GM10847 (cell line): ENCODE results near the gene ANKRA2.

Source experiments
- POLR2A ChIP-seq: IDR thresholded peaks from 2 replicates; pipeline ENCODE4 v1.6.1; 2011; ENCODE audit not compliant: insufficient read length; ENCODE audit errors: extremely low read depth

ANKRA2 gene

DNA sequence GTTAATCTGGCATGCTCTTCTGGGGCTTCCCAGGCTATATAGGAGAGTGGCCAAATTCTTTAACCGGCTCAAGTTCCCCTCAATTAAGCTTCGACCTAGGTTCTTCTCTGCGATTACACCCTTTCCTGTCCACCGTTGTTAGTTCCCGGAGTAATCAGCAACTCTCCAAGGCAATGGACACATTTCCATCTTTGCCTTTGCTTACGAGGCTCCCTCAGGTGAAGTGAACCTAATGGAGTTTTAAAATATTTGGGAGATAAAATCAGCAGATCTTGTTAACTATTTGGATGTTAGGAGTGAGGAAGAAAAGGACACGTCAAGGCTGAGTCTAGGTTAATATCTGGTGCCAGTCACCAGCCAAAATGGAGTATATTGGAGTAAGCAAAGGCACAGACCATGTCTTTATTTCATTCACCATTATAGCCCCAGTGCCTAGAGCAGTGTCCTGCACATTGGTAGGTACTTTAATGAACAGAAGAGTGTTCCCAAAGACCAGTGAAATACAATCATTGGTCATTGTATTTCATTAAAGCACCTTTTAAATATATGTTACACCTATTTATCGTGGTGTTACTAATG lies 619 bp upstream of the ANKRA2 start:
- no peak for TF ChIP-seq POLR2A

DNA sequence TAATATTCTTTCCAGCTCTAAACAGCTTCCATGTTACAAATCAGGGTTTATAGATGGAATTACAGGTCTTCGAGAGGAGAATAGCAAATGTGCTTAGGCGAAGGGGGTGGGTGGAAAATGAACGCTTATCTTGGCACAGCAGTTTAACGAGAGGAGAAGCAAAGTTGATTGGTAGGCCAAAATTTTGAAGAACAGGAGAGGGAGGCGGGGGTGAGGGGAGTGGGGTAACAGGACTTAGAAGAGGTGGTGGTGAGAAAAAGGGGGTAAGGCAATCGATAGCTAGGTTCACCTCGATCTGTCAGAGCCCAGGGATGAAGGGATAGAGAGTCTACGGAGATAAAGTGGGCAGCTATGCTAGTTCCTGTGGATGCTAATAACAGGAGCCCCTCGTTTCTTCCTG lies 764 bp downstream of the ANKRA2 start:
- TF ChIP-seq POLR2A: no peak

DNA sequence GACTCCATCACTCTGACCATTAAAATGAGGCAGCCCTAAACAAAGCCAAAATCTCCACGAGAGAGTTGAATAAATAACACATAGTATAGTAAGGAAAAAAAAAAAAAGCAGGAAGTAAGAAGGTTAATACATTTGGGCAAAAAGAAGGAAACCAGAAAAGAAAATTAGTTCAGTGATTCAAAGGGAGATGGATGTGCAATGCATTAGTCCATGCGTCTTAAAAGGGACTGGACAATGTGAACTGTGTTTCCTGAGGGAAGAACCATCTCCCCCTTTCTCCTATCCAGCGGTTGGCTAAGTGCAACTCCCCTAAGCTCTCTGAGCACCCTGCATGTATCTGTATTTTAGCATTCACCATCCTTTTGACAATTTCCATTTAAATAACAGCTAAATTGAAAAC lies 1.4 kb downstream of the ANKRA2 start:
- no peak for TF ChIP-seq POLR2A

DNA sequence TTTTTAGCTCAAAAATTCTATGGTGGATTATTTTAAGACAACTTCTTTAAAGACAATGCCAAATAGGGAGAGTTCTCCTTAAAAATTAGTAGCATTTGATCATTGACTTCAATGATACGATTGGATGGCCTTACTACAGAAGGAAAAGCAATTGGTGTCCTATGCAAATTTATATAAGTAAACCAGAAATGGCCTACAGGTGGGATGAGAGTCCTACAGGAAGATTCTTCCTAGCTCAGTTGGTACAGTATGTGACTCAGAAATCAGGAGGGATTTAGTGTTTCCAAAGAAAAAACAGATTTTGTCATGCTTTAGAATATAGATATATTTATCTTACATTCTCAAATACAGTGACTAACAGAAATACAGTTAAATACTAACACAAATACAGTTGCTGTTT lies 6.5 kb downstream of the ANKRA2 start:
- TF ChIP-seq POLR2A: no peak

DNA sequence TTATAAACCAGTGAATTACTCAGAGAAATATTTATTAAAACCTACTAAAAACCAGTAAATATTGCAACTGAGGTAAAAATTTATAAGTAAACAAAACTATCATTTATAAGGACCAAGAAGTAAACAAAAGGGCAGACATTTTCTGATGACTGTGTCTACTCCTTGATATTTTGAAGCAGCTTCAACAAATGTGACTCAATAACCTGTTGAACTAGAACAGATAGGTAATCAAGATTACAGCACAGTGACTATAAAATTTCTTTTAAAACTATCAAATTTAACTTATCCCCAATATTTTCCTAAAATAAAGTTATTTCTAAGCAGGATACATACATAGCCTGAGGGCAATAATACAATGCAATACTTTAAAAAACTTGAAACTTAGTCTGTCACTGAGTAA lies 12.8 kb downstream of the ANKRA2 start:
- TF ChIP-seq POLR2A: no peak

DNA sequence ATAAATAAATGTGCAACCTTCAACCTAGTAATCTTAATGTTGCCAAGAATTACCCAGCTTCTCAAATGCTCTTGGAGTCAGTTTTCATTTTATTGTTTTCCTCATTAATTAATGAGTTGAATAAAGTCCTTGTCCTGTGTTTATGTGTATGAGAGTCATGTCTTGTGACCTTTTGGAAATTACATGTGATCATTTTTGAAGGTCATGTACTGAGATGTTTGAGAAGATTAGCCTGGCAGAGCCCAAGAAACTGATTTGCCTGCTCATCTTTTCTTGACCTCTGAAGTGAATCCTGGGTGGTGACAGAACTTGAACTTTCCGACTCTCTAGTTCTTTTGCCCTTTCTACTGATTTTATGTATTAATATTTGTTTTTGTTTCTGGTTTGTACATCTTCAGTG lies 15.4 kb downstream of the ANKRA2 start:
- TF ChIP-seq POLR2A: no peak

DNA sequence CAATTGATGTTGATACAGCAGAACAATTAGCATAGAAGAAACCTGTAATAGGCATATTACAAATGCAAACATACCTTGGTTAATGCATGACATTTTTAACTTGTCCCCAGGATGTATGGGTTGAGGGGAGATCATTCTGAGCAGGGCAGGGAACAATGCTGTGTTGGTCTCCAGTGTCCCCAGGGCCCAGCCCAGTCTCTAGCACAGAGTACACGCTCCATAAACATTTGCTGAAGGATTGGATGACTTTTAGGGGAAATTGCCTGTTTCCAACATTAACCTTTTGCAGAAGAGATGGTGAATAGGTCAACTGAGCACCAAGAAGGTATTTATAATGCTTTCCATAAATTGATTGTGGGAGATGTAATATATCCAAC lies 20.0 kb downstream of the ANKRA2 start:
- no peak for TF ChIP-seq POLR2A

DNA sequence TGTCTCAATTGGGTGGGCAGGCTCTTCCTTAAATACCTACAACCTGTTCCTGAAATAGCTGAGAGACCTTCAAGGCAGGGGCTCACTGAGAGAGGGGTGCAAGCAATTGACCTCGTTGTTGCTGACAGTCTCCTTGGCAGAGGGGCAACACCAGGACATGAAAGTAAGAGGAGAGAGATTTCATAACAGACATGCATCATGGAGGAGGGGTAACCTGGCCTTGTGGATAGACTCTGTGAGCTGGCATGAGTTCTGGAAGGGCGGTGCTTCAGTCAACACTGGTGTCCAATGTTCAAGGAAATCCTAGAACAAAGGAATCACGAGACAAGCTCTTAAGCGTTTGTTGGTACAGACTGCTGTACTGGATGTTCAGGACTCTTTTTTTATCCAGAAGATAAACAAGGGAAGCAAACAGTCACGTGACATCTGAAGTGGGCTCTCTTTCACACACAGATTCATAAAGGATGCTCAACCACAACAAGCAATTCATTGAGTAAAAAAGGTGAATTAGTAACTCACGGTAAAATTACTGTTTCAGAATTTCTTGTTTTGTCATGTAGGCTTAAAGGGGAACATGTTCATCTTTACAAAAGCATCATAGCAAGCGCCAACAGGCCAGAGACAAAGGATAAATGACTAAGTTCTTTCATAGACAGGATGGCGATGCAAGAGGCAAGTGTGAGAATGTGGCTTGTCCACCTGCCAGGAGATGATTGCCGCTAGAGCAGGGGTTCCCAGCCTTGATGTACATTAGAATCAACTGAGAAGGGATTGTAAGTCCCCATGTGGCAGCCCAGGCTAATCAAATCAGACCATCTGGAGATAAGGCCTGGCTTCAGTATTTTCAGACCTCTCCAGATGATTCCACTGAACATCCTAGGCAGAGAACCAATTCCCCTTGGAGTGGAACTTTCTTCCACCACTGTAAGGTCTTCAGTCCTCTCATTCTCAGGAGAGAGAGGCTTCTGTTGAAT lies 20.7 kb downstream of the ANKRA2 start:
- TF ChIP-seq POLR2A: no peak

DNA sequence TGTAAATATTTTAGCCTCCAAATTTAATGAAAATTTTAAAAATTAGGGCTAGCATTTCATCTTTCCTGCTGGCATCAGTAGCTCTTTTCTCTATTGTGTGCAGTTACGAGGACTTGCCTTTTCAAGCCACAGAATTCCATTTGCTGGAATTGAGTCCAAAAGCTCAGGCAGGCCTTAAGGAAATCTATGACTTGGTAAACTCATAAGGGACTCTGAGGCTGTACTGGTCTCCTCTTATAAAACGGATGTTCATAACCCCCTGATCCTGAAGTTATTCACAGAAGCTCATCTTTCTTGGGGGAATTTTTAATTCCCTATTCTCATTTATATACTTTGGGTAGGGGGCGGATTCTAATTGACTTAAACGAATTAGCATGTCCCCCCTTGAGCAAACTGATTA lies 23.4 kb downstream of the ANKRA2 start:
- no peak for TF ChIP-seq POLR2A

DNA sequence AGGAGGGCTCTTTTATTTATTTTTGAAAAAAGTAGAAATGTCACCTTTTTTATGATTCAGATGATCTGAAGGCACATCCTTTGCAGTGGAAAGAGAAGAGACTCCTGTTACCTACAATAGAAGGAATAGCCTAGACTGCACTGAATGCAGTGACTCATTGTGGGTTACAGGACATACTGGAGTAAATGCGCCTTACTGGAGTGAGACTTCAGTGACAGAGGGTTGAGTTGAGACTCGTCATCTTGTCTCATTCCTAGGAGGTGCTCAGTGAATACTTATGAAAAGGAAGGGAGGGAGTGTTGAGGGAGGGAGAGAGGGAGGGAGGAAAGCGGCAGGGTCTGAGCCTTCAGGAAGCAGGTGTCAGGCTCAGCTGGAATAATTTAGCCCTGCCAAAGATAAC lies 25.2 kb downstream of the ANKRA2 start:
- no peak for TF ChIP-seq POLR2A

DNA sequence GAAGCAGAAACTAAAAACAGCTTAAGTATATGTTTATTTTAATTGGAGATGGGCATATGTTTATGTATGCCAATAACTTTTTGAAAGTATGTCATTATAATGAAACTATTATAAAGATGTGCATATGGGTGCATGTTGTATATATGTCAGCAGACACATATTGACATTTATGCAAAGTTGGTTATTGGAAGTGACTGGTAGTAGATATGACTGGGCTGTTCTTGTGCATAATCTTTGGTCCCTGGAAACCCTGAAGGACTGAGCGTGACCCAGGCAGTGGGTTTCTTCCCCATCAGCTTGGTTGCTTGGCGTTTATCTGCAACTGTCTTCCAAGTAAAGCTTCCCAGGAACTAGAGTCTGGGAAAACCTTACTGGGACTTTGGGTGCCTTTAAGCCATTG lies 25.7 kb downstream of the ANKRA2 start:
- no peak for TF ChIP-seq POLR2A

DNA sequence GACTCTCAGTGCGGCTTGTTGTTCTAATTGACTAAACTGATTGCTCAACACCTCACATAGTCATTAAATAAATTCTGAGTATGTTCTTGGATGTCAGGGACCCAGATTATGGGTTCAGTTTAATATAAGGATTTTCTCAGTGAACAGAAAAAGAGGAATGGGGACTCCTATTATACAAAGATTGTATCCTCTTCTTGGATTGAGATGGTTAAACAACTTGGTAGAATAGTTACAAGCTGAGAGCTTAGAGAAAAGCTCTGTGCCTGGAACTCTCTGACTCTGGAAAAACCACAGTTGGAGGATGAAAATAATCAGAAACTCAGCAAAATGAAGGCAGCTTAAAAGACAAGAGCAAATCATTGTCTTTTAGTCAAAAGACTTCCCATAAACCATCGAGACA lies 30.5 kb downstream of the ANKRA2 start:
- no peak for TF ChIP-seq POLR2A

DNA sequence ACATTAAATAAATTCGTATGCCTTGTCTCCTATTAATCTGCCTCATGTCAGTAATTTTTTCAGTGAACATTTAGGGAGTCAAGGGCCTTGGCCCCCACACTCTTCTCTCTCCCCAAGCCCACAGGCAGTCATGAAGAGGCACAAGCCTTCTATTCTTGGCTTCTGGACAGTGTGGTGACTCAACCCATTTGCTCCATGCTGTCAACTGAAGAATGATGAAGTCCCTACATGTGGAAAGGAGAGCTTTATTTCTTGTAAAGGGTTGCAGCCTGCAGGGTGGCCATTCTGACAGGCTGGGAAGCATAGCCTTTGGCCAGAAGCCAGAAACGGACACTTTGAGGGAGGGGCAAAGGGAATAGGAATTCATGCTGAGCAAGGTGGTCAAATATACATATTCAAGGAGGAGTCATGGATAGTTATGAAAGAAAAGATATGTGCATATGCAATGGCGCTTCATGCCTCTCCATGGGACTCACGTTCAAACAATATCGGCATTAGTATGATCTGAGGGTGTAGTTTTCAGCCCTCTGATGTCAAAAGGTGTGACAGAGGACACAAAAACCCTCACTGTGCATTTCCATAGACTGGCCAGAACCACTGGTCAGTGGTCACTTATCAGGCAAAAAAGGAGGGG lies 31.3 kb downstream of the ANKRA2 start:
- TF ChIP-seq POLR2A: no peak

DNA sequence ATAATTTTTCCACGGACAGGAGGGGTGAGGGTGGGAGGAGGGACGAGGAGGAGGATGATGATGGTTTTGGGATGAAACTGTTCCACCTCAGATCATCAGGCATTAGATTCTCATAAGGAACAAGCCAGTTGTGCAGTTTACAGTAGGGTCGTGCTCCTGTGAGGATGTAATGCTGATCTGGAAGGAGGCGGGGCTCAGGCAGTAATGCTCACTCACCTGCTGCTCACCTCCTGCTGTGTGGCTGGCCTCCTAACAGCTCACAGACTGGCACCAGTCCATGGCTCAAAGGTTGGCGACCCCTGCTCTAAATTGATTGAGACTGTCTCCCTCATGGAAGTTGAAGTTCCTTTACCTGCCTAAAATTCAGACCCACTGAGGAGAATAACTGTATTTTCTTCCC lies 33.2 kb downstream of the ANKRA2 start:
- TF ChIP-seq POLR2A: no peak

DNA sequence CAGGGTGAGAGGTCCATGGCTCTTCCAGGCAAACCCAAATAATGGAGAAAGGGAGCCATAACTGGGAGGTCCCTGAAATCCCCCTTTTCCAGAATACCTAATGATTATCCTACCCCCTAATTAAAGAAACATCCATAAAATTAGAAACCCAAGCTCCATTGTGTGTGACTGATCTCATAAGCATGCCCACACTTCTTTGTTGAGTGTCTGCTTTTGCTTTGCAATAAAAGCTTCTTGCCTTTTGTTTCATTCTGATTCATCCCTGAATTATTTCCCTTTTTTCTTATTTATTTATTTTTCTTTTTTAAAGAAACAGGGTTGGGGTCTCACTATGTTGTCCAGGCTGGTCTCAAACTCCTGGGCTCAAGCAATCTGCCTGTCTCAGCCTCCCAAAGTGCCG lies 34.1 kb downstream of the ANKRA2 start:
- no peak for TF ChIP-seq POLR2A

DNA sequence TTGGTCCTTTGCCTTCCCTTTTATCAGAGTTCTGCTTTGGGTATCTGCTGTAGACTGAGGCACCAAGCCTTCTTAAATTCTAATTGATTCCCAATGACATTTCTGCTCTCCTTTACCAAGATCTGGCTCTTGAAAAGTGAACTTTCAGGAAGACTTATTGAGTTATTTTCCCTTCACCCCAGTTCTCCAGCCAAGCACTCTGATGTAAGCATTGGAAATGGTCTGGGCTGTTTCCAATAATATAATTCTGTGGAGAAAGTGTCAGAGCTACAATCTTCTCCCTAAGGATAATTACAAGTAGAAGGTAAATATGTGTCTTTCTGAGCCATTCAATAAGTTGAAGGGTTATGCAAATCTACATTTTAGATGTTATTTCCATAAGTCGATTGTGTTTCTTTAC lies 36.4 kb downstream of the ANKRA2 start:
- TF ChIP-seq POLR2A: no peak
